HG02884 (cell line): ENCODE data around the gene CDK1.
"Not testable (repeated sequence)": the region's sequence is repeated elsewhere in the genome, so short reads cannot be mapped to it uniquely, and the experiment has no call there.

ENCODE experiments used
- ATAC-seq: cut with Tn5 transposase; IDR thresholded peaks from one replicate; pipeline ENCODE4 v1.9.1; 2021; ENCODE audit warnings: mild to moderate bottlenecking, moderate library complexity; ENCODE audit not compliant: unreplicated experiment

CDK1 gene

GRCh38 chr10:60810437-60811182 lies 32.3 kb downstream of the CDK1 start:
- no peak for ATAC-seq

GRCh38 chr10:60816628-60817397 lies 38.5 kb downstream of the CDK1 start:
- ATAC-seq = peak; percentile 84

- no peak for ATAC-seq
These were observed 39.1 kb downstream of the CDK1 start for GRCh38 chr10:60817398-60817805.

- ATAC-seq = no peak
These were observed 40.0 kb downstream of the CDK1 start for GRCh38 chr10:60818134-60818770.

GRCh38 chr10:60819271-60819670 lies 41.0 kb downstream of the CDK1 start:
- ATAC-seq = no peak

- peak; percentile 64 for ATAC-seq
These were observed 41.9 kb downstream of the CDK1 start for GRCh38 chr10:60820093-60820754.

- ATAC-seq = no peak
These were observed 43.4 kb downstream of the CDK1 start for GRCh38 chr10:60821656-60822055.

- no peak for ATAC-seq
These were observed 44.5 kb downstream of the CDK1 start for GRCh38 chr10:60822809-60823208.

GRCh38 chr10:60823324-60823723 lies 45.0 kb downstream of the CDK1 start:
- ATAC-seq = no peak

- no peak for ATAC-seq
These were observed 47.2 kb downstream of the CDK1 start for GRCh38 chr10:60825520-60825919.

GRCh38 chr10:60827791-60828488 lies 49.7 kb downstream of the CDK1 start:
- ATAC-seq = no peak

- no peak for ATAC-seq
These were observed 50.2 kb downstream of the CDK1 start for GRCh38 chr10:60828489-60828852.

- ATAC-seq = not testable (repeated sequence)
These were observed 53.9 kb downstream of the CDK1 start for GRCh38 chr10:60832136-60832535.

- ATAC-seq = no peak
These were observed 56.1 kb downstream of the CDK1 start for GRCh38 chr10:60834401-60834800.

- no peak for ATAC-seq
These were observed 56.8 kb downstream of the CDK1 start for GRCh38 chr10:60835049-60835448.

GRCh38 chr10:60841227-60841626 lies 62.9 kb downstream of the CDK1 start:
- ATAC-seq = not testable (repeated sequence)

GRCh38 chr10:60842694-60843093 lies 64.4 kb downstream of the CDK1 start:
- ATAC-seq = no peak
